Endothelial cell of umbilical vein (primary cell): ENCODE measurements around the gene ATOSA. TPM values are rescaled to one million over a fixed set of nuclear protein-coding genes. Genes with fewer than 3 reads are reported as not detected.

Experiments used
- BruUV-seq: library from RNA; stranded (reverse); fragments of 400-500 nt; replicated peaks from 2 replicates; lab custom pipeline; 2021; lab: Mats Ljungman, UMichigan
- CTCF ChIA-PET: fragments of 300-600, 350-600 bp; sonication (Branson Sonifier 250); formaldehyde crosslinking; loops from one replicate; lab custom pipeline; 2021; ENCODE audit warnings: antibody characterized with exemption, inconsistent platforms; lab: Charles Lee
- POLR2A ChIA-PET: fragments of 300-600, 350-600 bp; sonication (Branson Sonifier 250); formaldehyde crosslinking; loops from one replicate; lab custom pipeline; 2021; ENCODE audit warnings: antibody characterized with exemption, inconsistent platforms; lab: Charles Lee
- DNase-seq: peaks from one replicate; pipeline ENCODE4 v3.0.0-alpha.2; 2011; ENCODE audit warnings: low read depth, low spot score
- FAIRE-seq: peaks from 2 replicates; lab custom pipeline; 2011; peaks lifted over from hg19 to GRCh38; lab: Jason Lieb, UNC
- H2AFZ ChIP-seq: 2 replicates; pipeline ENCODE4 v1.6.0; 2012; ENCODE audit warnings: low read depth, low read length, control low read depth, inconsistent platforms
- H3K27ac ChIP-seq: 2 replicates; pipeline ENCODE4 v1.5.1; 2011; ENCODE audit warnings: low read depth, mild to moderate bottlenecking, control low read depth, low read length, moderate library complexity; ENCODE audit not compliant: insufficient read depth
- H3K27me3 ChIP-seq, 2 experiments: 2 replicates each; pipeline versions ENCODE4 v1.6.0 to v1.6.1; 2011; ENCODE audit warnings: low read length in 2 of 2, mixed read lengths in 1 of 2; ENCODE audit not compliant: control insufficient read depth in 2 of 2, insufficient read depth in 2 of 2
- H3K36me3 ChIP-seq, 2 experiments: 2 replicates in 1 of 2; 3 replicates in 1 of 2; pipeline ENCODE4 v1.5.1; 2011; ENCODE audit warnings: low read length in 2 of 2, mild to moderate bottlenecking in 1 of 2, moderate library complexity in 1 of 2; ENCODE audit not compliant: control insufficient read depth in 2 of 2, insufficient read depth in 2 of 2; ENCODE audit errors: extremely low read depth in 1 of 2
- H3K4me1 ChIP-seq: 3 replicates; pipeline ENCODE4 v1.5.1; 2011; ENCODE audit warnings: mild to moderate bottlenecking, low read length; ENCODE audit not compliant: control insufficient read depth, insufficient read depth; ENCODE audit errors: extremely low read depth
- H3K4me2 ChIP-seq: 2 replicates; pipeline ENCODE4 v1.6.1; 2011; ENCODE audit warnings: low read length, control low read depth, mixed read lengths; ENCODE audit not compliant: insufficient read depth
- H3K4me3 ChIP-seq, 3 experiments: fragments of 200-600 bp in 1 of 3; sonication (generic), shearing (Covaris generic) in 1 of 3; replicated peaks in 1 of 3; 2 replicates each; pipeline ENCODE4 v1.5.1; 2011 to 2016; ENCODE audit warnings: control low read depth in 3 of 3, low read length in 3 of 3, mild to moderate bottlenecking in 2 of 3, inconsistent platforms in 1 of 3, low read depth in 1 of 3, moderate library complexity in 1 of 3; ENCODE audit not compliant: insufficient read depth in 1 of 3
- H3K79me2 ChIP-seq: 2 replicates; pipeline ENCODE4 v1.6.0; 2012; ENCODE audit warnings: low read length, inconsistent platforms; ENCODE audit not compliant: control insufficient read depth, insufficient read depth
- H3K9ac ChIP-seq: replicated peaks from 2 replicates; pipeline ENCODE3; 2011; ENCODE audit warnings: low read length, control low read depth; ENCODE audit not compliant: insufficient read depth; ENCODE audit errors: extremely low read depth
- H3K9me1 ChIP-seq: replicated peaks from 3 replicates; pipeline ENCODE4 v1.6.0; 2011; ENCODE audit warnings: mild to moderate bottlenecking, low read length; ENCODE audit not compliant: control insufficient read depth, insufficient read depth; ENCODE audit errors: extremely low read depth
- H3K9me3 ChIP-seq: replicated peaks from 2 replicates; pipeline ENCODE4 v1.5.1; 2012; ENCODE audit warnings: low read length, inconsistent platforms; ENCODE audit not compliant: control insufficient read depth, insufficient read depth
- H4K20me1 ChIP-seq: replicated peaks from 2 replicates; pipeline ENCODE3; 2011; ENCODE audit warnings: mild to moderate bottlenecking, low read length; ENCODE audit not compliant: control insufficient read depth, insufficient read depth; ENCODE audit errors: extremely low read depth
- EZH2 ChIP-seq: IDR thresholded peaks from 2 replicates; pipeline ENCODE4 v1.6.1; 2012; ENCODE audit warnings: borderline replicate concordance, low read depth, mild to moderate bottlenecking, moderate library complexity, low read length, inconsistent platforms; ENCODE audit not compliant: severe bottlenecking
- FOS ChIP-seq: IDR thresholded peaks from 2 replicates; pipeline ENCODE4 v1.6.1; 2011; ENCODE audit warnings: mild to moderate bottlenecking, low read length, moderate library complexity, borderline replicate concordance; ENCODE audit not compliant: insufficient read depth
- GATA2 ChIP-seq: IDR thresholded peaks from 2 replicates; pipeline ENCODE4 v1.7.0; 2011; ENCODE audit warnings: low read depth, mild to moderate bottlenecking, moderate library complexity, mixed read lengths, low read length; ENCODE audit not compliant: insufficient read length, insufficient read depth
- JUN ChIP-seq: IDR thresholded peaks from 2 replicates; pipeline ENCODE4 v1.6.1; 2011; ENCODE audit warnings: borderline replicate concordance, low read depth; ENCODE audit not compliant: insufficient read length, insufficient read depth
- POLR2A ChIP-seq: IDR thresholded peaks from 2 replicates; pipeline ENCODE4 v1.6.1; 2012; ENCODE audit warnings: low read depth, mild to moderate bottlenecking, control low read depth, low read length
- dilution Hi-C: fragments of 300-500 bp; cut with MboI; formaldehyde crosslinking; loops from one replicate; pipeline ENCODE4 v1.15.0; 2019; ENCODE audit warnings: low sequenced_read_pairs; ENCODE audit not compliant: extremely low pct_ligation_motif_present
- intact Hi-C: fragments of 100-400 bp; cut with micrococcal nuclease; formaldehyde crosslinking; loops from one replicate; pipeline ENCODE4 v1.10.0; 2022
- polyA plus RNA-seq, 4 experiments: library from polyadenylated mRNA; depleted of rRNA in 3 of 4; stranded (reverse) in 3 of 4; unstranded in 1 of 4; fragments of >200 nt; gene quantifications; 2 replicates each; pipeline versions ENCODE4 v1.2.1 to v1.2.3, GENCODE V29; 2011 to 2012; ENCODE audit warnings: missing spikeins in 1 of 4
- total RNA-seq: library from RNA; stranded (reverse); gene quantifications from 2 replicates; pipeline ENCODE4 v1.2.3, GENCODE V29; 2021
- TF ChIP-seq, protein P1 (sequence below): IDR thresholded peaks from 2 replicates; pipeline ENCODE4 v1.6.1; 2011; ENCODE audit not compliant: insufficient read depth, insufficient read length
- TF ChIP-seq, protein P2 (sequence below), 2 donors: IDR thresholded peaks; 1 replicate in 1 of 2; 2 replicates in 1 of 2; pipeline ENCODE4 v1.5.1; 2011; ENCODE audit warnings: low read length in 2 of 2, mild to moderate bottlenecking in 2 of 2, moderate library complexity in 2 of 2, control low read depth in 1 of 2, inconsistent platforms in 1 of 2, low read depth in 1 of 2; ENCODE audit not compliant: insufficient read depth in 1 of 2; ENCODE audit errors: extremely low read depth in 1 of 2

ATOSA gene
- total and polyA plus RNA-seq, 2 donors (not counting 3 experiments of a cell fraction or from before 2014, with no cell fraction given): 19.4 to 41.1 TPM

DNA sequence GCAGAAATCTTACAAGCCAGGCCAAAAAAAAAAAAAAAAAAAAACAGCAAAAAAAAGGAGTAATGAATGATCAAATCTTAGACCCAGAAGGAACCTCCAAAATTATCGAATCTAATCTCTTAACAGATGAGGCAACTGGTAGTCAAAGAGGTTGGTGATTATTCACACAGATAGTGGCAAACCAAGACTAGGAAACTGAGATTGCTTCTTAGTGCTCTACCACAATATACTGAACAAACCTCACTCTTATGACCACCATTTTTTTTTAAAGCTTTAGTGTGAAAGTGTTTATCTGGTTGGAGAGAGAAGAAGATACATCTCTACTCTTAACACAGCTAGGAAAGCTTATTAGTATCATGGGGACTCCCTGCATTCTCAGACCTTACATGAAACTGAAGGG is 17.3 kb downstream of the ATOSA start:
- dilution Hi-C loops: no loop called here
- Histone ChIP-seq H3K79me2 (no peaks in the 10 kb centered on the region), H3K27me3 (no peaks in the 10 kb centered on the region), H3K9me1 (no peaks in the 10 kb centered on the region), H3K4me3 (no peak overlapping the region), H3K36me3 (peaks cover 3 to 6% of the 10 kb centered on the region in 2 experiments), H3K9me3 (no peaks in the 10 kb centered on the region), H4K20me1 (no peaks in the 10 kb centered on the region), H3K4me1 (no peaks in the 10 kb centered on the region), H2AFZ (no peak overlapping the region), H3K27ac (no peak overlapping the region), H3K9ac (no peak overlapping the region), H3K4me2 (no peak overlapping the region)
- ChIA-PET POLR2A (no interaction called here), CTCF (interaction anchor here (1.4 kb wide), 1 partner anchor 15 kb away, joined by 4 read pairs; no protein-coding TSS in a partner anchor)
- DNase-seq: no peak
- no peak for TF ChIP-seq GATA2
- TF ChIP-seq, protein P1, sequence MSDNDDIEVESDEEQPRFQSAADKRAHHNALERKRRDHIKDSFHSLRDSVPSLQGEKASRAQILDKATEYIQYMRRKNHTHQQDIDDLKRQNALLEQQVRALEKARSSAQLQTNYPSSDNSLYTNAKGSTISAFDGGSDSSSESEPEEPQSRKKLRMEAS: no peak
- TF ChIP-seq, protein P2, sequence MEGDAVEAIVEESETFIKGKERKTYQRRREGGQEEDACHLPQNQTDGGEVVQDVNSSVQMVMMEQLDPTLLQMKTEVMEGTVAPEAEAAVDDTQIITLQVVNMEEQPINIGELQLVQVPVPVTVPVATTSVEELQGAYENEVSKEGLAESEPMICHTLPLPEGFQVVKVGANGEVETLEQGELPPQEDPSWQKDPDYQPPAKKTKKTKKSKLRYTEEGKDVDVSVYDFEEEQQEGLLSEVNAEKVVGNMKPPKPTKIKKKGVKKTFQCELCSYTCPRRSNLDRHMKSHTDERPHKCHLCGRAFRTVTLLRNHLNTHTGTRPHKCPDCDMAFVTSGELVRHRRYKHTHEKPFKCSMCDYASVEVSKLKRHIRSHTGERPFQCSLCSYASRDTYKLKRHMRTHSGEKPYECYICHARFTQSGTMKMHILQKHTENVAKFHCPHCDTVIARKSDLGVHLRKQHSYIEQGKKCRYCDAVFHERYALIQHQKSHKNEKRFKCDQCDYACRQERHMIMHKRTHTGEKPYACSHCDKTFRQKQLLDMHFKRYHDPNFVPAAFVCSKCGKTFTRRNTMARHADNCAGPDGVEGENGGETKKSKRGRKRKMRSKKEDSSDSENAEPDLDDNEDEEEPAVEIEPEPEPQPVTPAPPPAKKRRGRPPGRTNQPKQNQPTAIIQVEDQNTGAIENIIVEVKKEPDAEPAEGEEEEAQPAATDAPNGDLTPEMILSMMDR (IDR thresholded peaks at IDR 0.05; ENCODE audit: extremely low read depth in 1 of 2, insufficient read depth in 1 of 2, low read depth in 1 of 2, low read length in 2 of 2): no peak
- TF ChIP-seq POLR2A: no peak
- TF ChIP-seq FOS: no peak
- TF ChIP-seq EZH2: no peak
- no peak for TF ChIP-seq JUN
- FAIRE-seq: no peak
- intact Hi-C loops: no loop called here
- BruUV-seq: no TSS peak
